Upper lobe of left lung (tissue), 4 donors: ENCODE results near the gene SIK2.

Experiments used
- CTCF ChIP-seq, 6 experiments: fragments of 450-650 bp in 4 of 6; fragments of 200-600 bp in 2 of 6; sonication (generic) in 2 of 6; IDR thresholded peaks; one replicate each; pipeline ENCODE4 v1.5.1; 2016 to 2019; ENCODE audit warnings: antibody characterized with exemption in 6 of 6
- EP300 ChIP-seq, 4 donors: sonication (generic); formaldehyde crosslinking; IDR thresholded peaks; one replicate each; pipeline ENCODE4 v1.5.1; 2017; ENCODE audit warnings: antibody characterized with exemption in 4 of 4, control low read depth in 2 of 4
- POLR2A ChIP-seq, 4 donors: fragments of 450-650 bp; IDR thresholded peaks; one replicate each; pipeline ENCODE4 v1.5.1; 2016 to 2017; ENCODE audit warnings: antibody characterized with exemption in 4 of 4, mild to moderate bottlenecking in 2 of 4
- POLR2AphosphoS5 ChIP-seq, 2 donors: sonication (generic); formaldehyde crosslinking; IDR thresholded peaks; one replicate each; pipeline ENCODE4 v1.5.1; 2017; ENCODE audit warnings: antibody characterized with exemption in 2 of 2

- TF ChIP-seq CTCF (IDR thresholded peaks at IDR 0.05) (no peak), POLR2AphosphoS5 (IDR thresholded peaks at IDR 0.05) (no peak), POLR2A (IDR thresholded peaks at IDR 0.05) (no peak), EP300 (IDR thresholded peaks at IDR 0.05) (no peak)
These were observed 61.6 kb downstream of the SIK2 start for GRCh38 chr11:111663820-111664219.
